ENCODE results near the gene PDE11A.

Gene PDE11A

GRCh38 chr2:177592397-177592796 lies 480.2 kb downstream of the PDE11A start:
- DNase-seq, result no peak

GRCh38 chr2:177589186-177589585 lies 483.4 kb downstream of the PDE11A start:
- DNase-seq, result no peak

- DNase-seq, result no peak
Observed at GRCh38 chr2:177588671-177589070, 483.9 kb downstream of the PDE11A start.

- no peak for DNase-seq
Observed at GRCh38 chr2:177587371-177587770, 485.2 kb downstream of the PDE11A start.

GRCh38 chr2:177586154-177586553 lies 486.4 kb downstream of the PDE11A start:
- DNase-seq, result no peak

- DNase-seq, result no peak
Observed at GRCh38 chr2:177585234-177585863, 487.2 kb downstream of the PDE11A start.

- no peak for DNase-seq
Observed at GRCh38 chr2:177584030-177584692, 488.4 kb downstream of the PDE11A start.

GRCh38 chr2:177582000-177582399 lies 490.6 kb downstream of the PDE11A start:
- DNase-seq, result no peak

- no peak for DNase-seq
Observed at GRCh38 chr2:177579486-177580036, 493.0 kb downstream of the PDE11A start.

GRCh38 chr2:177578454-177578853 lies 494.1 kb downstream of the PDE11A start:
- no peak for DNase-seq

- DNase-seq, result no peak
Observed at GRCh38 chr2:177577075-177577474, 495.5 kb downstream of the PDE11A start.

GRCh38 chr2:177575358-177575757 lies 497.2 kb downstream of the PDE11A start:
- DNase-seq, result no peak

GRCh38 chr2:177574356-177574755 lies 498.2 kb downstream of the PDE11A start:
- no peak for DNase-seq
